Muscle layer of colon (tissue), 2 donors: Measurements from ENCODE around the gene CTXN1.
"Not testable (repeated sequence)": the region's sequence is repeated elsewhere in the genome, so short reads cannot be mapped to it uniquely, and the experiment has no call there.

Experiments used
- H3K27ac ChIP-seq: one replicate; pipeline ENCODE4 v1.7.0; 2013; ENCODE audit warnings: low read depth, mild to moderate bottlenecking, low read length, moderate library complexity
- H3K27me3 ChIP-seq, 2 donors: one replicate each; pipeline ENCODE4 v1.7.0; 2013; ENCODE audit warnings: low read length in 2 of 2, mild to moderate bottlenecking in 2 of 2; ENCODE audit not compliant: insufficient read depth in 2 of 2, control insufficient read depth in 1 of 2
- H3K36me3 ChIP-seq: one replicate; pipeline ENCODE4 v1.7.0; 2013; ENCODE audit warnings: mild to moderate bottlenecking, low read length; ENCODE audit not compliant: insufficient read depth
- H3K4me1 ChIP-seq: one replicate; pipeline ENCODE4 v1.7.0; 2013; ENCODE audit warnings: mild to moderate bottlenecking, low read length; ENCODE audit not compliant: insufficient read depth
- H3K4me3 ChIP-seq, 2 donors: one replicate each; pipeline ENCODE4 v1.7.0; 2013; ENCODE audit warnings: low read length in 2 of 2, low read depth in 1 of 2, mild to moderate bottlenecking in 1 of 2, moderate library complexity in 1 of 2
- H3K9ac ChIP-seq: one replicate; pipeline ENCODE4 v1.7.0; 2013; ENCODE audit warnings: low read length
- H3K9me3 ChIP-seq: one replicate; pipeline ENCODE4 v1.7.0; 2013; ENCODE audit warnings: mild to moderate bottlenecking, low read length
- donor health status: abdominal sarcoma.
- donor health status: Adenocarcinoma of cecum.

Gene CTXN1

DNA sequence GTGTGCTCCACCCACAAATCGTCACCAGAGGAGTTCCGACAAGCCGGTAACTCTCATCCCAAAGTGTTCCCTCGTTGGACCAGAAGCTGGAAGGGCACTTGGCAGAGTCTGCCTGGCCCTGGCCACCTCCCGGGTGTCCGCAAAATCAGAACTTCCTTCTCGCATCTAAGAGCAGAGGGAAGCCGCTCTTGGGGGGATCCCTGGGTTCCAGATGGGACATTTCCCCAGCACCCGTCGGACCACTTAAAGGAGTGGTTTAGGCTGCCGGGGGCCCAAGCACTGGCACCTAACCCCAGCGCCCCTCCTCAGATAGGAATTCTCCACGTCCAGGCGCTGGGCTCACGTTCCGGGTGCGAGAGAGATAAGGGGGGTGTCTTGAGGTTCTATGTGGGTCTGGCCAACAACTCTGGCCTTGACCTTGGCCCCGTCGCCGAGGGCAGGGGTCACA is 23.1 kb downstream of the CTXN1 start:
- peak overlapping the region; percentile 4 for H3K27ac ChIP-seq
- H3K4me3 ChIP-seq = peak overlapping the region; percentile 12 to 56
- no peaks in the 10 kb centered on the region for H3K36me3 ChIP-seq
- no peaks in the 10 kb centered on the region for H3K9me3 ChIP-seq
- H3K4me1 ChIP-seq = peaks cover 30% of the 10 kb centered on the region
- H3K9ac ChIP-seq = peak overlapping the region; percentile 41
- H3K27me3 ChIP-seq = no peaks in the 10 kb centered on the region

DNA sequence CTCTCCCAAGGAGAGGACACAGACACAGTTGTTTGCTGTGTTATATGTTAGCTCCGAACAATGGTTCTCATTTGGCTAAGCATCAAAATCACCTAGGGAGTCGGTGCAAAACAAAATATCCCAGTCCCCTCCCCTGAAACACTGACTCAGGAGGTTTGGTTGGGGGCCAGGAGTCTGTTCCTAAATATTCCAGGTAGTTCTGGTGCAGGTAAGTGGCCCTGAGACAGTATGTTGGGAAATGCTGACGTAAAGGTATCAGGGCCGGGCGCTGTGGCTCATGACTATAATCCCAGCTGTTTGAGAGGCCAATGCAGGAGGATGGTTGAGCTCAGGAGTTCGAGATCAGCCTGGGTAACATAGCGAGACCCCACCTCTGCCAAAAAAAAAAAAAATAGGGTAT is 24.6 kb downstream of the CTXN1 start:
- Histone ChIP-seq H3K9ac (no peak overlapping the region), H3K27me3 (no peaks in the 10 kb centered on the region), H3K36me3 (no peaks in the 10 kb centered on the region), H3K9me3 (no peaks in the 10 kb centered on the region), H3K4me3 (no peak overlapping the region), H3K27ac (no peak overlapping the region), H3K4me1 (peaks cover 30% of the 10 kb centered on the region)

DNA sequence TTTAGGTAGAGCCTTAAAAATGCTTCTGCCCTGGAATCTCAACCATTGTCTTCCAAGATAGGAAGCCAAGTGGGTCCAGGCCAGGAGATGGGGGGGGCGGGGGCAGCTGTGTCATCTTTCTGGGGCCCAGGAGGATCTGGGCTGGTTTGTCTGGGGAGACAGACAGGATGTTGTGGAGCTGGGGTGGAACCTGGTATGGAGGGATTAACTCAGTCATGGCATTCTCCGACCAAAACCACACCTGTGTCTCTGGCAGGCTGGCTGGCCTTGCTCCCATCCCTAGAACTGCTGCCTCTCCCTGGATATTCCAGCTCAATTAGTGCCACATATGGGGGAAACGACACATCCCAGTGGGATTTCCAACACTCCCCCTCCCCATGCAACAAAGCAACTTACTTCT is 25.0 kb downstream of the CTXN1 start:
- Histone ChIP-seq H3K36me3 (no peaks in the 10 kb centered on the region), H3K4me3 (no peak overlapping the region), H3K27me3 (no peaks in the 10 kb centered on the region), H3K9me3 (no peaks in the 10 kb centered on the region), H3K27ac (no peak overlapping the region), H3K9ac (no peak overlapping the region), H3K4me1 (peaks cover 27% of the 10 kb centered on the region)

DNA sequence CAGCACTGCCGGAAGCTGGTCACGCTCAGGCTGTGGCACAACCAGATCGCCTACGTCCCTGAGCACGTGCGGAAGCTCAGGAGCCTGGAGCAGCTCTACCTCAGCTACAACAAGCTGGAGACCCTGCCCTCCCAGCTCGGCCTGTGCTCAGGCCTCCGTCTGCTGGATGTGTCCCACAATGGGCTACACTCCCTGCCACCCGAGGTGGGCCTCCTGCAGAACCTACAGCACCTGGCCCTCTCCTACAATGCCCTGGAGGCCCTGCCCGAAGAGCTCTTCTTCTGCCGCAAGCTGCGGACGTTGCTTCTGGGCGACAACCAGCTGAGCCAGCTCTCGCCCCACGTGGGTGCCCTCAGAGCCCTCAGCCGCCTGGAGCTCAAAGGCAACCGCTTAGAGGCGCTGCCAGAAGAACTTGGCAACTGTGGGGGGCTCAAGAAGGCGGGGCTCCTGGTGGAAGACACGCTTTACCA is 25.5 kb downstream of the CTXN1 start:
- Histone ChIP-seq H3K36me3 (no peaks in the 10 kb centered on the region), H3K27me3 (no peaks in the 10 kb centered on the region), H3K9ac (no peak overlapping the region), H3K9me3 (no peaks in the 10 kb centered on the region), H3K27ac (no peak overlapping the region), H3K4me3 (no peak overlapping the region), H3K4me1 (peaks cover 22% of the 10 kb centered on the region)

DNA sequence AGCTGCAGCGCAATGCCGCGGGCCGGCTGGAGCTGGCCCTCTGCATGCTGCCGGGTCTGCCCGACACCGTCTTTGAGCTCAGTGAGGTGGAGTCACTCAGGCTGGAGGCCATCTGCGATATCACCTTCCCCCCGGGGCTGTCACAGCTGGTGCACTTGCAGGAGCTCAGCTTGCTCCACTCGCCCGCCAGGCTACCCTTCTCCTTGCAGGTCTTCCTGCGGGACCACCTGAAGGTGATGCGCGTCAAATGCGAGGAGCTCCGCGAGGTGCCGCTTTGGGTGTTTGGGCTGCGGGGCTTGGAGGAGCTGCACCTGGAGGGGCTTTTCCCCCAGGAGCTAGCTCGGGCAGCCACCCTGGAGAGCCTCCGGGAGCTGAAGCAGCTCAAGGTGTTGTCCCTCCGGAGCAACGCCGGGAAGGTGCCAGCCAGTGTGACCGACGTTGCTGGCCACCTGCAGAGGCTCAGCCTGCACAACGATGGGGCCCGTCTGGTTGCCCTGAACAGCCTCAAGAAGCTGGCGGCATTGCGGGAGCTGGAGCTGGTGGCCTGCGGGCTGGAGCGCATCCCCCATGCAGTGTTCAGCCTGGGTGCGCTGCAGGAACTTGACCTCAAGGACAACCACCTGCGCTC is 26.1 kb downstream of the CTXN1 start:
- Histone ChIP-seq H3K27me3 (peaks cover 0 to 5% of the 10 kb centered on the region in 2 donors), H3K27ac (no peak overlapping the region), H3K9me3 (no peaks in the 10 kb centered on the region), H3K9ac (no peak overlapping the region), H3K4me3 (no peak overlapping the region), H3K36me3 (no peaks in the 10 kb centered on the region), H3K4me1 (peaks cover 17% of the 10 kb centered on the region)

DNA sequence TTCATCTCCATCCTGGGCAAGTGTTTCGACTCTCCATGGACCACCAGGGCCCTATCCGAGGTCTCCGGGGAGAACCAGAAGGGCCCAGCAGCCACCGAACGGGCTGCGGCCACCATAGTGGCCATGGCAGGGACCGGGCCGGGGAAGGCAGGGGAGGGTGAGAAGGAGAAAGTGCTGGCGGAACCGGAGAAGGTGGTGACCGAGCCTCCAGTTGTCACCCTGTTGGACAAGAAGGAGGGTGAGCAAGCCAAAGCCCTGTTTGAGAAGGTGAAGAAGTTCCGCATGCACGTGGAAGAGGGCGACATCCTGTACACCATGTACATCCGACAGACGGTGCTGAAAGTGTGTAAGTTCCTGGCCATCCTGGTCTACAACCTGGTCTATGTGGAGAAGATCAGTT is 27.0 kb downstream of the CTXN1 start:
- Histone ChIP-seq H3K9ac (no peak overlapping the region), H3K36me3 (no peaks in the 10 kb centered on the region), H3K9me3 (no peaks in the 10 kb centered on the region), H3K4me3 (no peak overlapping the region), H3K27ac (no peak overlapping the region), H3K27me3 (peaks cover 0 to 8% of the 10 kb centered on the region in 2 donors), H3K4me1 (peaks cover 10% of the 10 kb centered on the region)

DNA sequence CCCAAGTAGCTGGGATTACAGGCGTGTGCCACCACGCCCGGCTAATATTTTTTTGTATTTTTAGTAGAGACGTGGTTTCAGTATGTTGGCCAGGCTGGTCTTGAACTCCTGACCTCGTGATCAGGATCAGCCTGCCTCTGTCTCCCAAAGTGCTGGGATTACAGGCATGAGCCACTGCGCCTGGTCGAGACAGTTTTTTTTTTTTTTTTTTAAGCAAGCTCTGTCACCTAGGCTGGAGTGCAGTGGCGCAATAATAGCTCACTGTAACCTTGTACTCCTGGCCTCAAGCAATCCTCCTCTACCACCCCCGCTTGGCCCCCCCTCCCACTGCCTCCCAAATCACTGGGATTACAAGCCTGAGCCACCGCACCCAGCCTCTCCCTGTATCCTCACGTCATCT is 28.6 kb downstream of the CTXN1 start:
- no peaks in the 10 kb centered on the region for H3K36me3 ChIP-seq
- peaks cover 0 to 8% of the 10 kb centered on the region in 2 donors for H3K27me3 ChIP-seq
- H3K27ac ChIP-seq = no peak overlapping the region
- no peak overlapping the region for H3K9ac ChIP-seq
- H3K4me3 ChIP-seq = no peak overlapping the region
- no peaks in the 10 kb centered on the region for H3K9me3 ChIP-seq
- H3K4me1 ChIP-seq = no peaks in the 10 kb centered on the region

DNA sequence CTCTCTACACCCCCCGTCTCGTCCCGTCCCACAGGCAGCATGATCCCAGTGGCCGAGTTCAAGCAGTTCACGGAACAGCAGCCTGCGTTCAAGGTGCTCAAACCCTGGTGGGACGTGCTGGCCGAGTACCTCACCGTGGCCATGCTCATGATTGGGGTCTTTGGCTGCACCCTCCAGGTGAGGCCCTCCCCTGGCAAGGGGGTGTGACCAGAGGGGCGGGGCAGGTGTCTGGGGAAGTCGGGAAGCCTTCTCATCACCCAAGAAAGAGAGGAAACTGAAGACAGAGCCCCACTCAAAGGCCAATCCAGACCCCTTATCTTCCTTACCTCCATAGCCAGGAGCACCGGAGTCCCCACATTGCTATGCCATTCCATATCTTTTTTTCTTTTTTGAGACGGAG is 30.4 kb downstream of the CTXN1 start:
- Histone ChIP-seq H3K9ac (no peak overlapping the region), H3K4me1 (no peaks in the 10 kb centered on the region), H3K36me3 (no peaks in the 10 kb centered on the region), H3K27me3 (peaks cover 0 to 8% of the 10 kb centered on the region in 2 donors), H3K27ac (no peak overlapping the region), H3K4me3 (no peak overlapping the region), H3K9me3 (no peaks in the 10 kb centered on the region)

DNA sequence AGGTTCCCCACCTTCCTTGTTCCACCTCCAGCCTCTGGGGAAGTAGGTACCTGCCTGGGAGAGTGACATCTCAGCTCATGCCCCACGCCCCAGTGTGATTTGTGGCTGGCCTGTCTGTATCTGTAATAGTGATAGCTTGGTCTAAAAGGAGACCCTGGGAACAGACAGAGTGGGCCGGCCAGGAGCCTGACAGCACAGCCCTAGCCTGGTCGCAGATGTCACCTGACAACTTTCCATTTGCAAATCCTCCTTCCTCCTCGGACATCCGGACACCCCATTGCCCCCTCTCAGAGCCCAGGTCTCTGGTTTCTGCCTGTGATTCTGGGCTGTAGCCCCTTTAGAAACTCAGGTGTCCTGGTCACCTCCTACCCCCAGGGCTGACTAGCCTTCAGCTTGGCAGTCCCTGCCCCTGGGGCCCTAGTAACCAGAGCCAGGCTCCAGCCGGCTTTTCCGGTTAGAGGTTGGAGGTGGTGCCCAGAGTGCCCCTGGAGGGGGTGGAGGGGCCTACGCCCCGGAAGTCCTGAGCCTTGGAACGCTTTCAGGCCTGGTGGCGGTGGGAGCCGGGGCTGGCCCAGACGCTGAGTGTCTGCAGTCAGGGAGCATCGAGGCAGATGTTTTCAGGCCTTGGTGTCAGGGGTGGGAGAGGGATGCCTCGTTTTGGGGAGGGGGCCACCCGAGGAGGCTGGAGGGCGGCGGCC is 31.2 kb downstream of the CTXN1 start:
- H3K27ac ChIP-seq = no peak overlapping the region
- no peaks in the 10 kb centered on the region for H3K36me3 ChIP-seq
- H3K9me3 ChIP-seq = no peaks in the 10 kb centered on the region
- no peak overlapping the region for H3K4me3 ChIP-seq
- H3K27me3 ChIP-seq = peaks cover 0 to 8% of the 10 kb centered on the region in 2 donors
- no peak overlapping the region for H3K9ac ChIP-seq
- no peaks in the 10 kb centered on the region for H3K4me1 ChIP-seq

DNA sequence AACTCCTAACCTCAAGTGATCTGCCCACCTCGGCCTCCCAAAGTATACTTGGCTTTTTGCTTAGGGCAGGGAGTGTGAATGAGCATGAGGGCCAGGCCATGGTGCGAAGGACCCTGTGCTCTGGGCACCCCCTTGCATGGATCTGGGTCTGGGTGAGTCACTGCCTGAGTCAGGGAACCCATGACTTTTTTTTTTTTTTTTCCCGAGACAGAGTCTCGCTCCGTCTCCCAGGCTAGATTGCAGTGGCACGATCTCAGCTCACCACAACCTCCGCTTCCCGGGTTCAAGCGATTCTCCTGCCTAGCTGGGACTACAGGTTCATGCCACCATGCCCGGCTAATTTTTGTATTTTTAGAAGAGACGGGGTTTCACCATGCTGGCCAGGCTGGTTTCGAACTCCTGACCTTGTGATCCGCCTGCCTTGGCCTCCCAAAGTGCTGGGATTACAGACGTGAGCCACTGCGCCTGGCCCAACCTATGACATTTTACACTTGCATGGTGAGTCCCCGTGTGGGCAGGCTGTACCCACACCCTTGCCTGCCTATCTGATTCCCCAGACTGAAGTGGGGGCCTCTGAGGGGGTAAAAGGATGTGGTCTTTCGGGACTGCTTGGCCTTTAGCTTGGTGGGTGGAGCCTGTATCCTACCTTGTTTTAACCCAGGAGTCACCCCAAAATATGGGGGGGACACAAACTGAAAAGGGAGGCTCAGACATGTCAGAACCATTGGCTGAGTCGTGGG is 32.4 kb downstream of the CTXN1 start:
- H3K27me3 ChIP-seq = peaks cover 3 to 13% of the 10 kb centered on the region in 2 donors

DNA sequence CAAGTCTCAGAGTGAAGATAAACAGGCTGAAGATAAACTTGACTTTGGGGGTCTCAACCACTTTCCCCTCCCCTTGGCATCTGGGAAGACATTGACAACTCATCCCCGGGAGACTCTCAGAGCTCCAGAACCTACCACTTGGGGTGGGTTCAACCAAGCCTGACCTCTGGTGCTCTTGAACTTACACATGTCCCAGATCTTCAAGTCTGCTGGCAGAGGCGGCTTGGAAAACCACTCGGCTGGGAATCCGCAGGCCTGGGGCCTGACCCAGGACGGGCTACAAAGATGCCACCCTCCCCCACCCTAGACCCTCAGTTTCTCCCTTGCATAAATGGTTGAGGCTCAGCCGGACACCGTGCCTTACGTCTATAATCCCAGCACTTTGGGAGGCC is 37.1 kb downstream of the CTXN1 start:
- Histone ChIP-seq H3K9me3 (no peaks in the 10 kb centered on the region), H3K9ac (no peak overlapping the region), H3K27ac (no peak overlapping the region), H3K36me3 (no peaks in the 10 kb centered on the region), H3K4me3 (no peak overlapping the region), H3K4me1 (no peaks in the 10 kb centered on the region), H3K27me3 (peaks cover 4 to 14% of the 10 kb centered on the region in 2 donors)

More for the DNA sequence above, 32.4 kb downstream of the CTXN1 start:
- not testable (repeated sequence) for H3K9me3 ChIP-seq, H3K27ac ChIP-seq, H3K4me1 ChIP-seq, H3K4me3 ChIP-seq, H3K36me3 ChIP-seq, H3K9ac ChIP-seq
